PC-3 (cell line): ENCODE measurements around the gene MS4A15. TPM values are rescaled to one million over a fixed set of nuclear protein-coding genes. Genes with fewer than 3 reads are reported as not detected.

Experiments
- ATAC-seq: fragments of 200-7000 bp; cut with Tn5 transposase; 2 replicates; pipeline ENCODE4 v1.9.1; 2020; ENCODE audit warnings: mild to moderate bottlenecking, moderate library complexity
- BruUV-seq: library from RNA; stranded (reverse); fragments of 400-500 nt; replicated peaks from 2 replicates; lab custom pipeline; 2021; lab: Mats Ljungman, UMichigan
- CTCF ChIA-PET: fragments of 300-600 bp; sonication (Branson Sonifier 250); formaldehyde crosslinking; loops from one replicate; lab custom pipeline; 2022; ENCODE audit warnings: antibody characterized with exemption; lab: Charles Lee
- POLR2A ChIA-PET: fragments of 300-600 bp; sonication (Branson Sonifier 250); formaldehyde crosslinking; loops from one replicate; lab custom pipeline; 2022; ENCODE audit warnings: antibody characterized with exemption; ENCODE audit not compliant: unreplicated experiment; lab: Charles Lee
- DNase-seq: peaks from one replicate; pipeline ENCODE4 v3.0.0-alpha.2; 2015
- H2AFZ ChIP-seq: fragments of 300-600 bp; sonication (generic); 2 replicates; pipeline ENCODE4 v1.6.0; 2016; ENCODE audit warnings: antibody characterized with exemption, low read length
- H3F3A ChIP-seq: fragments of 300-600 bp; sonication (generic); one replicate; pipeline ENCODE4 v1.6.0; 2017; ENCODE audit warnings: antibody characterized with exemption, low read length, control low read depth, mild to moderate bottlenecking; ENCODE audit not compliant: unreplicated experiment
- H3K27ac ChIP-seq: fragments of 300-600 bp; sonication (generic); 2 replicates; pipeline ENCODE4 v1.5.1; 2016; ENCODE audit warnings: mild to moderate bottlenecking, low read length
- H3K27me3 ChIP-seq: fragments of 300-600 bp; sonication (generic); 2 replicates; pipeline ENCODE4 v1.6.1; 2016; ENCODE audit warnings: low read length, mixed read lengths
- H3K36me3 ChIP-seq: fragments of 300-600 bp; sonication (generic); 2 replicates; pipeline ENCODE4 v1.6.1; 2016; ENCODE audit warnings: low read depth, mixed run types, low read length, mixed read lengths
- H3K4me1 ChIP-seq: fragments of 300-600 bp; sonication (generic); 2 replicates; pipeline ENCODE4 v1.5.1; 2016; ENCODE audit warnings: low read length; ENCODE audit not compliant: insufficient read depth
- H3K4me2 ChIP-seq: fragments of 300-600 bp; sonication (generic); 2 replicates; pipeline ENCODE4 v1.6.0; 2016; ENCODE audit warnings: low read length
- H3K4me3 ChIP-seq: fragments of 300-600 bp; sonication (generic); 2 replicates; pipeline ENCODE4 v1.5.1; 2016; ENCODE audit warnings: mild to moderate bottlenecking, low read length, mixed read lengths
- H3K79me2 ChIP-seq: fragments of 300-600 bp; sonication (generic); 2 replicates; pipeline ENCODE4 v1.6.1; 2017; ENCODE audit warnings: low read length, mixed read lengths
- H3K9ac ChIP-seq: fragments of 300-600 bp; sonication (generic); 2 replicates; pipeline ENCODE4 v1.6.0; 2016; ENCODE audit warnings: mild to moderate bottlenecking, low read length
- H3K9me2 ChIP-seq: fragments of 300-600 bp; sonication (generic); replicated peaks from 2 replicates; pipeline ENCODE4 v1.6.1; 2016; ENCODE audit warnings: mixed run types, low read length, mixed read lengths
- H3K9me3 ChIP-seq: fragments of 300-600 bp; sonication (generic); 2 replicates; pipeline ENCODE4 v1.6.1; 2016; ENCODE audit warnings: low read length, mixed read lengths
- H4K20me1 ChIP-seq: fragments of 300-600 bp; sonication (generic); 2 replicates; pipeline ENCODE4 v1.6.1; 2016; ENCODE audit warnings: low read length, mixed read lengths
- EZH2 ChIP-seq: fragments of 300-600 bp; sonication (generic); IDR thresholded peaks from one replicate; pipeline ENCODE4 v1.6.1; 2017; ENCODE audit warnings: antibody characterized with exemption, mild to moderate bottlenecking, low read length; ENCODE audit not compliant: unreplicated experiment
- EZH2phosphoT487 ChIP-seq: fragments of 300-600 bp; sonication (generic); IDR thresholded peaks from 2 replicates; pipeline ENCODE4 v1.6.1; 2018; ENCODE audit warnings: mild to moderate bottlenecking, antibody characterized with exemption, low read length, borderline replicate concordance
- intact Hi-C: fragments of 100-400 bp; cut with micrococcal nuclease; formaldehyde crosslinking; loops from 2 replicates; pipeline ENCODE4 v1.9.0; 2023
- total RNA-seq: library from RNA; depleted of rRNA; stranded (reverse); fragments of >200 nt; gene quantifications from 2 replicates; pipeline ENCODE4 v1.2.3, GENCODE V29; 2014; rRNA removed
- TF ChIP-seq, protein P1 (sequence below): fragments of 300-600 bp; sonication (generic); conservative IDR thresholded peaks from 2 replicates; pipeline ENCODE4 v1.5.1; 2017; ENCODE audit warnings: antibody characterized with exemption, low read depth, mild to moderate bottlenecking, low read length

MS4A15 gene
- total RNA-seq, 1 experiment from 2014 or later: not detected

- Histone ChIP-seq H3K4me2 (no peak overlapping the region), H3K4me1 (no peaks in the 10 kb centered on the region), H3F3A (no peaks in the 10 kb centered on the region), H2AFZ (no peak overlapping the region), H4K20me1 (no peaks in the 10 kb centered on the region), H3K27ac (no peak overlapping the region), H3K9me3 (no peaks in the 10 kb centered on the region), H3K79me2 (no peaks in the 10 kb centered on the region), H3K27me3 (no peaks in the 10 kb centered on the region), H3K9me2 (no peaks in the 10 kb centered on the region), H3K9ac (no peak overlapping the region), H3K36me3 (no peaks in the 10 kb centered on the region), H3K4me3 (no peak overlapping the region)
- ChIA-PET POLR2A (no interaction called here), CTCF (no interaction called here)
- TF ChIP-seq EZH2 (no peak), EZH2phosphoT487 (no peak)
- TF ChIP-seq, protein P1, sequence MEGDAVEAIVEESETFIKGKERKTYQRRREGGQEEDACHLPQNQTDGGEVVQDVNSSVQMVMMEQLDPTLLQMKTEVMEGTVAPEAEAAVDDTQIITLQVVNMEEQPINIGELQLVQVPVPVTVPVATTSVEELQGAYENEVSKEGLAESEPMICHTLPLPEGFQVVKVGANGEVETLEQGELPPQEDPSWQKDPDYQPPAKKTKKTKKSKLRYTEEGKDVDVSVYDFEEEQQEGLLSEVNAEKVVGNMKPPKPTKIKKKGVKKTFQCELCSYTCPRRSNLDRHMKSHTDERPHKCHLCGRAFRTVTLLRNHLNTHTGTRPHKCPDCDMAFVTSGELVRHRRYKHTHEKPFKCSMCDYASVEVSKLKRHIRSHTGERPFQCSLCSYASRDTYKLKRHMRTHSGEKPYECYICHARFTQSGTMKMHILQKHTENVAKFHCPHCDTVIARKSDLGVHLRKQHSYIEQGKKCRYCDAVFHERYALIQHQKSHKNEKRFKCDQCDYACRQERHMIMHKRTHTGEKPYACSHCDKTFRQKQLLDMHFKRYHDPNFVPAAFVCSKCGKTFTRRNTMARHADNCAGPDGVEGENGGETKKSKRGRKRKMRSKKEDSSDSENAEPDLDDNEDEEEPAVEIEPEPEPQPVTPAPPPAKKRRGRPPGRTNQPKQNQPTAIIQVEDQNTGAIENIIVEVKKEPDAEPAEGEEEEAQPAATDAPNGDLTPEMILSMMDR: no peak
- intact Hi-C loops: no loop called here
- no TSS peak for BruUV-seq
- no peak for DNase-seq
- ATAC-seq: no peak
Measured at GRCh38 chr11:60825118-60825517, 68.5 kb downstream of the MS4A15 start.

GRCh38 chr11:60825790-60826189 lies 69.1 kb downstream of the MS4A15 start:
- Histone ChIP-seq H3K4me2 (no peak overlapping the region), H3F3A (no peaks in the 10 kb centered on the region), H3K79me2 (no peaks in the 10 kb centered on the region), H3K4me3 (no peak overlapping the region), H4K20me1 (no peaks in the 10 kb centered on the region), H3K9me3 (no peaks in the 10 kb centered on the region), H3K9ac (no peak overlapping the region), H3K36me3 (no peaks in the 10 kb centered on the region), H2AFZ (no peak overlapping the region), H3K9me2 (no peaks in the 10 kb centered on the region), H3K27ac (no peak overlapping the region), H3K4me1 (peaks cover 5% of the 10 kb centered on the region), H3K27me3 (no peaks in the 10 kb centered on the region)
- no TSS peak for BruUV-seq
- TF ChIP-seq EZH2 (no peak), EZH2phosphoT487 (no peak)
- TF ChIP-seq, protein P1: no peak
- ChIA-PET POLR2A (no interaction called here), CTCF (no interaction called here)
- DNase-seq (no peak), ATAC-seq (no peak)
- intact Hi-C loops: no loop called here

Other genes with a start within 250 kb of the MS4A15 start
- gene MS4A13, start 241.5 kb upstream of the MS4A15 start, total RNA-seq: not detected in 2 replicates
- gene MS4A8, start 57.3 kb upstream of the MS4A15 start, total RNA-seq: not detected in 2 replicates
- gene MS4A18, start 32.1 kb upstream of the MS4A15 start, total RNA-seq: not detected in 2 replicates
- gene MS4A10, start 28.5 kb downstream of the MS4A15 start, total RNA-seq: not detected in 2 replicates
- 67.9 and 108 TPM in 2 replicates for gene CCDC86, start 85.2 kb downstream of the MS4A15 start, total RNA-seq
- 0.06 TPM in 1 of 2 replicates, not detected in the other for gene PTGDR2, start 99.1 kb downstream of the MS4A15 start, total RNA-seq
- gene ZP1, start 110.7 kb downstream of the MS4A15 start, total RNA-seq: not detected in 2 replicates
- gene PRPF19, start 149.7 kb downstream of the MS4A15 start, total RNA-seq: 165 and 177 TPM in 2 replicates
- gene TMEM109, start 157.3 kb downstream of the MS4A15 start, total RNA-seq: 165 and 202 TPM in 2 replicates
- gene TMEM132A, start 167.6 kb downstream of the MS4A15 start, total RNA-seq: 84.2 and 88.1 TPM in 2 replicates
- not detected in 2 replicates for gene SLC15A3, start 195.3 kb downstream of the MS4A15 start, total RNA-seq
- gene CD6, start 214.8 kb downstream of the MS4A15 start, total RNA-seq: not detected in 2 replicates